Measurements from ENCODE around the gene ANXA2. TPM values are rescaled to one million over a fixed set of nuclear protein-coding genes. Genes with fewer than 3 reads are reported as not detected.

ANXA2 gene
- total and polyA plus RNA-seq, 2 donors (not counting 1 experiment from before 2014, with no cell fraction given), result 116 to 133 TPM

- DNase-seq, result no peak
- WGBS (ENCODE audit: insufficient coverage), result 84% methylated on average over 5 of the region's 6 CpGs
- no peak overlapping the region for H3K4me3 Mint-ChIP-seq
Observed at GRCh38 chr15:60444289-60444912, 46.6 kb upstream of the ANXA2 start.

More at GRCh38 chr15:60444289-60444912, 46.6 kb upstream of the ANXA2 start:
- ATAC-seq (ENCODE audit: low read depth), result no peak
- Histone ChIP-seq H4K20me1 (ENCODE audit: control insufficient read depth, insufficient read depth, low read length, poor library complexity, severe bottlenecking) (no peaks in the 10 kb centered on the region), H3K4me2 (replicated peaks; ENCODE audit: low read depth, low read length, poor library complexity, severe bottlenecking) (no peak overlapping the region), H3K27me3 (replicated peaks in 1 of 4; ENCODE audit: control extremely low read depth in 1 of 4, control insufficient read depth in 3 of 4, insufficient read depth in 4 of 4, low read length in 3 of 4) (no peaks in the 10 kb centered on the region), H3K9ac (ENCODE audit: low read length) (no peak overlapping the region), H3K79me2 (ENCODE audit: control insufficient read depth, insufficient read depth, low read length) (no peaks in the 10 kb centered on the region), H3K9me3 (ENCODE audit: control extremely low read depth in 1 of 3, control insufficient read depth in 2 of 3, insufficient read depth in 1 of 3, low read length in 2 of 3) (no peaks in the 10 kb centered on the region), H2AFZ (ENCODE audit: insufficient read depth, low read depth, low read length, poor library complexity, severe bottlenecking) (no peak overlapping the region), H3K4me3 (ENCODE audit: control extremely low read depth in 1 of 5, extremely low read depth in 1 of 5, insufficient read depth in 1 of 5, low read depth in 2 of 5, low read length in 4 of 5) (no peak overlapping the region), H3K27ac (ENCODE audit: low read length in 2 of 2) (no peak overlapping the region), H3K4me1 (ENCODE audit: control insufficient read depth in 2 of 2, insufficient read depth in 2 of 2, low read length in 2 of 2) (no peaks in the 10 kb centered on the region), H3K36me3 (replicated peaks in 1 of 2; ENCODE audit: control extremely low read depth in 1 of 2, control insufficient read depth in 1 of 2, extremely low read depth in 1 of 2, insufficient read depth in 2 of 2, low read length in 1 of 2) (peaks cover 6 to 37% of the 10 kb centered on the region in 2 experiments)
- intact Hi-C loops (cut with micrococcal nuclease), result loop anchor here (1.0 kb wide), 1 partner anchor 85 kb away; no protein-coding TSS in a partner anchor
- TF ChIP-seq CTCF (IDR thresholded peaks at IDR 0.05) (peak; percentile 30), EZH2 (IDR thresholded peaks at IDR 0.05; ENCODE audit: borderline replicate concordance, insufficient read depth, low read depth, low read length, poor library complexity, severe bottlenecking) (no peak)
- POLR2A ChIA-PET, result no interaction called here
- CTCF ChIA-PET, result interaction anchor here (1.2 to 3.2 kb wide), 6 partner anchors 21 to 751 kb away, joined by 3 to 32 read pairs (median 4); no protein-coding TSS in a partner anchor
- no peaks in the 10 kb centered on the region for H3K27me3 Mint-ChIP-seq
- no peaks in the 10 kb centered on the region for H3K4me1 Mint-ChIP-seq
- H3K9me3 Mint-ChIP-seq (ENCODE audit: insufficient read depth), result no peaks in the 10 kb centered on the region
- no peak overlapping the region for H3K27ac Mint-ChIP-seq
